H1 (cell line): ENCODE data around the gene CUL1.

Experiments used
- CBX5 ChIP-seq: fragments of 300-800, 300-1000 bp; sonication (generic); IDR thresholded peaks from 2 replicates; pipeline ENCODE4 v1.7.1; 2016; ENCODE audit warnings: antibody characterized with exemption, low read length, low read depth
- CTCF ChIP-seq, 3 experiments: IDR thresholded peaks; 1 replicate in 2 of 3; 2 replicates in 1 of 3; pipeline versions ENCODE4 v1.5.1 to v1.6.1; 2011; ENCODE audit warnings: low read length in 3 of 3, mild to moderate bottlenecking in 3 of 3, inconsistent platforms in 2 of 3, low read depth in 1 of 3, moderate library complexity in 1 of 3; ENCODE audit not compliant: insufficient read depth in 1 of 3; ENCODE audit errors: control extremely low read depth in 1 of 3
- EGR1 ChIP-seq: IDR thresholded peaks from 2 replicates; pipeline ENCODE4 v1.6.1; 2011; ENCODE audit warnings: low read depth, low read length, borderline replicate concordance
- EP300 ChIP-seq, 2 experiments: IDR thresholded peaks; 1 replicate in 1 of 2; 2 replicates in 1 of 2; pipeline ENCODE4 v1.6.1; 2011 to 2012; ENCODE audit warnings: low read depth in 2 of 2, low read length in 2 of 2, mild to moderate bottlenecking in 2 of 2, borderline replicate concordance in 1 of 2, inconsistent platforms in 1 of 2, moderate library complexity in 1 of 2
- EZH2 ChIP-seq: fragments of 200-600 bp; sonication (generic); IDR thresholded peaks from 2 replicates; pipeline ENCODE4 v1.7.1; 2012; ENCODE audit warnings: low read depth, mild to moderate bottlenecking, moderate library complexity, low read length, inconsistent platforms; ENCODE audit not compliant: severe bottlenecking
- HDAC2 ChIP-seq, 2 experiments: fragments of 300-600 bp in 1 of 2; sonication (generic) in 1 of 2; IDR thresholded peaks; 2 replicates each; pipeline ENCODE4 v1.6.1; 2011 to 2012; ENCODE audit warnings: low read depth in 2 of 2, low read length in 2 of 2, mild to moderate bottlenecking in 2 of 2, moderate library complexity in 2 of 2, borderline replicate concordance in 1 of 2, inconsistent platforms in 1 of 2
- JUN ChIP-seq: IDR thresholded peaks from 2 replicates; pipeline ENCODE4 v1.6.1; 2011; ENCODE audit warnings: low read depth, mild to moderate bottlenecking, improper control_type of control experiment, low read length
- POLR2A ChIP-seq, 2 experiments: IDR thresholded peaks; 1 replicate in 1 of 2; 2 replicates in 1 of 2; pipeline ENCODE4 v1.6.1; 2011; ENCODE audit warnings: low read depth in 2 of 2, low read length in 2 of 2, mild to moderate bottlenecking in 2 of 2; ENCODE audit errors: control extremely low read depth in 1 of 2
- POLR2AphosphoS5 ChIP-seq: IDR thresholded peaks from 2 replicates; pipeline ENCODE4 v1.6.1; 2011; ENCODE audit warnings: low read depth, low read length
- RAD21 ChIP-seq, 2 experiments: IDR thresholded peaks in 1 of 2; conservative IDR thresholded peaks in 1 of 2; 2 replicates each; pipeline ENCODE4 v1.6.1; 2011; ENCODE audit warnings: low read depth in 2 of 2, low read length in 2 of 2, improper control_type of control experiment in 1 of 2, inconsistent platforms in 1 of 2, mild to moderate bottlenecking in 1 of 2, moderate library complexity in 1 of 2

- TF ChIP-seq CBX5, result no peak
- TF ChIP-seq POLR2AphosphoS5, result no peak
- TF ChIP-seq JUN, result no peak
- no peak for TF ChIP-seq RAD21 (IDR thresholded peaks at IDR 0.05 in 1 of 2, conservative IDR thresholded peaks at IDR 0.05 in 1 of 2; ENCODE audit: low read depth in 2 of 2, low read length in 2 of 2)
- TF ChIP-seq EGR1, result no peak
- TF ChIP-seq POLR2A (IDR thresholded peaks at IDR 0.05; ENCODE audit: control extremely low read depth in 1 of 2, low read depth in 2 of 2, low read length in 2 of 2), result no peak
- no peak for TF ChIP-seq CTCF (IDR thresholded peaks at IDR 0.05; ENCODE audit: control extremely low read depth in 1 of 3, insufficient read depth in 1 of 3, low read depth in 1 of 3, low read length in 3 of 3)
- no peak for TF ChIP-seq EZH2
- no peak for TF ChIP-seq HDAC2 (IDR thresholded peaks at IDR 0.05; ENCODE audit: borderline replicate concordance in 1 of 2, low read depth in 2 of 2, low read length in 2 of 2)
- no peak for TF ChIP-seq EP300 (IDR thresholded peaks at IDR 0.05; ENCODE audit: borderline replicate concordance in 1 of 2, low read depth in 2 of 2, low read length in 2 of 2)
Observed at GRCh38 chr7:148847815-148848734, 149.4 kb downstream of the CUL1 start.
